CD4-positive, alpha-beta T cell (primary cell): ENCODE data around the gene TSEN2. TPM values are rescaled to one million over a fixed set of nuclear protein-coding genes. Genes with fewer than 3 reads are reported as not detected.

ENCODE experiments used
- ATAC-seq: fragments of 200-7000 bp; cut with Tn5 transposase; one replicate; pipeline ENCODE4 v1.10.0; 2022; ENCODE audit warnings: mild to moderate bottlenecking; ENCODE audit not compliant: poor library complexity
- CTCF ChIA-PET: fragments of 350-600 bp; sonication (Branson Sonifier 250); formaldehyde crosslinking; loops from one replicate; lab custom pipeline; 2021; ENCODE audit warnings: antibody characterized with exemption, inconsistent platforms; lab: Charles Lee
- POLR2A ChIA-PET: fragments of 350-600 bp; sonication (Branson Sonifier 250); formaldehyde crosslinking; loops from one replicate; lab custom pipeline; 2021; ENCODE audit warnings: antibody characterized with exemption, inconsistent platforms; lab: Charles Lee
- DNase-seq, 14 experiments: peaks; one replicate each; pipeline ENCODE4 v3.0.0-alpha.2; 2013 to 2020; ENCODE audit warnings: mixed read lengths in 2 of 14
- H3K27ac ChIP-seq, 2 donors: one replicate each; pipeline versions ENCODE4 v1.5.1 to v1.7.0; 2013; ENCODE audit warnings: low read length in 2 of 2, low read depth in 1 of 2, mild to moderate bottlenecking in 1 of 2
- H3K27me3 ChIP-seq, 2 experiments: 1 replicate in 1 of 2; 2 replicates in 1 of 2; pipeline versions ENCODE4 v1.6.1 to v1.7.0; 2013; ENCODE audit warnings: low read length in 2 of 2, control low read depth in 1 of 2, mild to moderate bottlenecking in 1 of 2, moderate library complexity in 1 of 2; ENCODE audit not compliant: insufficient read depth in 2 of 2, control insufficient read depth in 1 of 2
- H3K36me3 ChIP-seq: one replicate; pipeline ENCODE4 v1.6.1; 2013; ENCODE audit warnings: low read length, control low read depth; ENCODE audit not compliant: insufficient read depth
- H3K4me1 ChIP-seq: one replicate; pipeline ENCODE4 v1.6.1; 2013; ENCODE audit warnings: low read length, control low read depth; ENCODE audit not compliant: insufficient read depth
- H3K4me3 ChIP-seq: one replicate; pipeline ENCODE4 v1.5.1; 2013; ENCODE audit warnings: mild to moderate bottlenecking, low read length, moderate library complexity
- H3K9me3 ChIP-seq, 2 experiments: 1 replicate in 1 of 2; 2 replicates in 1 of 2; pipeline versions ENCODE4 v1.6.1 to v1.7.0; 2013; ENCODE audit warnings: low read length in 2 of 2, mild to moderate bottlenecking in 2 of 2, control low read depth in 1 of 2, moderate library complexity in 1 of 2; ENCODE audit not compliant: control insufficient read depth in 1 of 2, insufficient read depth in 1 of 2
- H3K27ac Mint-ChIP-seq: one replicate; pipeline ENCODE4 v1.8.0; 2020; ENCODE audit warnings: mixed read lengths
- H3K27me3 Mint-ChIP-seq: one replicate; pipeline ENCODE4 v1.8.0; 2021; ENCODE audit warnings: mixed read lengths
- H3K36me3 Mint-ChIP-seq: one replicate; pipeline ENCODE4 v1.8.0; 2021; ENCODE audit warnings: low read depth, mixed read lengths
- H3K4me1 Mint-ChIP-seq: one replicate; pipeline ENCODE4 v1.8.0; 2021; ENCODE audit warnings: low read depth, mixed read lengths
- H3K4me3 Mint-ChIP-seq: one replicate; pipeline ENCODE4 v1.8.0; 2020; ENCODE audit warnings: mild to moderate bottlenecking, mixed read lengths
- H3K9me3 Mint-ChIP-seq: one replicate; pipeline ENCODE4 v1.8.0; 2020; ENCODE audit warnings: mixed read lengths
- intact Hi-C, 2 experiments: fragments of 100-400 bp; cut with DNase I in 1 of 2; cut with micrococcal nuclease in 1 of 2; formaldehyde crosslinking; loops; one replicate each; pipeline versions ENCODE4 v1.15.1 to v1.9.0; 2023 to 2025; cut with DNase I, micrococcal nuclease
- total RNA-seq, 174 experiments: library from RNA in 2 of 174; stranded (reverse) in 2 of 174; gene quantifications; one replicate each; pipeline ENCODE4 v1.2.3 and lab custom pipeline; 2021 to 2026
- TF ChIP-seq, protein P1 (sequence below): fragments of 200-600 bp; IDR thresholded peaks from one replicate; pipeline ENCODE4 v1.8.0; 2022; ENCODE audit warnings: antibody characterized with exemption, mild to moderate bottlenecking

The TSEN2 gene
- total RNA-seq, 2 experiments from 2014 or later: 8.0 to 8.2 TPM

DNA sequence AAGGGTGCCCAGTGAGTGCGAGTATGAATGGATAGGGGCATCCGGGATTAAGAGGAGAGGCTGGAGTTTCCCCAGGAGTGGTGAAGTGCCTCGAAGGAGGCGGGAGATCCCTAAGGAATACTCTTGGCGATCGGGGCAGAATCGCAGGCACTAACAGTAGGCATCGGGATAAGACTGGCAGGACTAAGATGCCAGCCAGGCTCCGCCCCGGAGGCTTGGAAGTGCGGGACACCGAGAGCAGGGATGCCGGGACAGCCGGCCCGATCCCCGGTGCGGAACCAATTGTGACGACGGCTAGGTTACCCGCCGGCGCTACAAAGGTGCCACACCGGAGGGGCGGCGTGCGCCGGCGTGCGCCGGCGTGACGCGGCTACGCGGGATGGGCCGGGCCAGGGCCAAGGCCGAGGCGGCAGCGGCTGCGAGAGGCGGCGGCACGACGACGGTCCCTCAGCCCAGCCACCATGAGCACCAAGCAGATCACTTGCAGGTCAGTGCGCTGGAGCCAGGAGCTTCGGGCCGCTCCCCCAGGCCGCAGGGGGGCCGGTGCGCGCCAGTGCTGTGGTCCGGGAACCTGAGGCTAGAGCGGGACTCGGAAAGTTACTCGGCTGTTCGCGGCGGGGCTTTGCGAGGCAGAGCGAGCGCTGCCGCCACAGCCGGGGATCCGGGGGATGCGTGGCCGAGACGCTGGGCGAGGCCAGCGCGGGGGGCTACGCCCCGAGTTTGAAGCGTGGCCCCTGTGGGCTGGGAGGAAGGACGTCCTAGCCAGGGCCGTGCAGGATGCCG, 72.6 kb downstream of the TSEN2 start, which contains the start of gene MKRN2:
TSS of gene MKRN2 (plus strand) at position 398 of the 783 bp plus-strand sequence. CDS start at position 462, 64 bp downstream.
- CTCF ChIA-PET: no interaction called here
- peaks cover 0 to 10% of the 10 kb centered on the region in 2 experiments for H3K9me3 ChIP-seq
- Mint-ChIP-seq H3K4me1 (peaks cover 69% of the 10 kb centered on the region), H3K4me3 (peak within 1 kb of the TSS; percentile 93), H3K9me3 (no peaks in the 10 kb centered on the region), H3K36me3 (peaks cover 12% of the 10 kb centered on the region), H3K27ac (peak within 1 kb of the TSS; percentile 81), H3K27me3 (peaks cover 38% of the 10 kb centered on the region)
- H3K36me3 ChIP-seq: no peaks in the 10 kb centered on the region
- peak; percentile 93 for ATAC-seq
- H3K4me3 ChIP-seq: peak within 1 kb of the TSS; percentile 85
- DNase-seq: peak; percentile 68 to 93 (median 82)
- POLR2A ChIA-PET: interaction anchor here (1.0 to 3.3 kb wide), 4 partner anchors 10 to 107 kb away, joined by 3 to 19 read pairs (median 4); partner anchors contain the start of genes RAF1 and TSEN2
- intact Hi-C loops: loop anchor here (1.0 to 10.0 kb wide), 7 partner anchors 73 to 1282 kb away; partner anchors contain the start of genes RAF1 (in 2 of the 2), ATG7 (in 1 of the 2) and TSEN2 (in 1 of the 2)
- peak within 1 kb of the TSS; percentile 85 to 91 for H3K27ac ChIP-seq
- H3K4me1 ChIP-seq: peaks cover 44% of the 10 kb centered on the region
- TF ChIP-seq, protein P1, sequence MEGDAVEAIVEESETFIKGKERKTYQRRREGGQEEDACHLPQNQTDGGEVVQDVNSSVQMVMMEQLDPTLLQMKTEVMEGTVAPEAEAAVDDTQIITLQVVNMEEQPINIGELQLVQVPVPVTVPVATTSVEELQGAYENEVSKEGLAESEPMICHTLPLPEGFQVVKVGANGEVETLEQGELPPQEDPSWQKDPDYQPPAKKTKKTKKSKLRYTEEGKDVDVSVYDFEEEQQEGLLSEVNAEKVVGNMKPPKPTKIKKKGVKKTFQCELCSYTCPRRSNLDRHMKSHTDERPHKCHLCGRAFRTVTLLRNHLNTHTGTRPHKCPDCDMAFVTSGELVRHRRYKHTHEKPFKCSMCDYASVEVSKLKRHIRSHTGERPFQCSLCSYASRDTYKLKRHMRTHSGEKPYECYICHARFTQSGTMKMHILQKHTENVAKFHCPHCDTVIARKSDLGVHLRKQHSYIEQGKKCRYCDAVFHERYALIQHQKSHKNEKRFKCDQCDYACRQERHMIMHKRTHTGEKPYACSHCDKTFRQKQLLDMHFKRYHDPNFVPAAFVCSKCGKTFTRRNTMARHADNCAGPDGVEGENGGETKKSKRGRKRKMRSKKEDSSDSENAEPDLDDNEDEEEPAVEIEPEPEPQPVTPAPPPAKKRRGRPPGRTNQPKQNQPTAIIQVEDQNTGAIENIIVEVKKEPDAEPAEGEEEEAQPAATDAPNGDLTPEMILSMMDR: no peak
- H3K27me3 ChIP-seq: peaks cover 17 to 27% of the 10 kb centered on the region in 2 experiments

DNA sequence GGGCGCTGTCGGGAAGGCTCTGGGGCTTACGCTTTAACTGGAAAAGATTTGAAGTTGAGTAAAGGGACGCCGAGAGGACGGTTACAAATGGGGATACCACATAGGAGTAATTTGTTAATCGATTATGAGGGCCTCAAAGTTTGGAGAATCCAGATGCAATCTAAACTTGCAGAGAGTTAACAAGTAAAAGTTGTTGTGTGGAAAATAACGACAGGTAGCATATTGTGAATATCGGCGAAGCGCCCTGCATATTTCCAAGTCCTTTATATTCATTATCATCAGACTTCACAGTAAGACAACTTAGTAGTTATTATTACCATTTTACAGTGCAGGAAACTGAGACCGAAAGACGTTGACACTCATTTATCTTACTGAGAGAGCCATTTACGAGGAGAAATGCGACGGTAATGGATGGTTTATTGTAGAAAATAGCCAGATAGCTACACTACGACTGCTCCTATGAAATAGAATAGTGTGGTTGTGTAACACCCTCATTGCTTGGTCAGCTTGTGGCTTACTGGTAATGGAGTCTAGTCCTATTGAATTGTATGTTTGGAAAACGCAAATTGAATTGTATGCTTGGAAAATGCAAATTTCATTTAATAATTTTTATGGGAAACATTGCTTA, 73.3 kb downstream of the TSEN2 start:
- intact Hi-C loops: loop anchor here (1.0 to 10.0 kb wide), 7 partner anchors 73 to 1283 kb away; partner anchors contain the start of genes RAF1 (in 2 of the 2), ATG7 (in 1 of the 2) and TSEN2 (in 1 of the 2)
- no peaks in the 10 kb centered on the region for H3K36me3 ChIP-seq
- peaks cover 17 to 26% of the 10 kb centered on the region in 2 experiments for H3K27me3 ChIP-seq
- peaks cover 46% of the 10 kb centered on the region for H3K4me1 ChIP-seq
- H3K9me3 ChIP-seq: peaks cover 0 to 10% of the 10 kb centered on the region in 2 experiments
- H3K9me3 Mint-ChIP-seq: no peaks in the 10 kb centered on the region
- peaks cover 12% of the 10 kb centered on the region for H3K36me3 Mint-ChIP-seq
- DNase-seq: no peak
- peaks cover 38% of the 10 kb centered on the region for H3K27me3 Mint-ChIP-seq
- ChIA-PET POLR2A (interaction anchor here (0.9 to 3.3 kb wide), 6 partner anchors 10 to 107 kb away, joined by 3 to 19 read pairs (median 4); partner anchors contain the start of genes RAF1 and TSEN2), CTCF (no interaction called here)
- H3K4me3 Mint-ChIP-seq: peak overlapping the region; percentile 93
- peak overlapping the region; percentile 85 for H3K4me3 ChIP-seq
- peaks cover 76% of the 10 kb centered on the region for H3K4me1 Mint-ChIP-seq
- H3K27ac ChIP-seq: peak overlapping the region; percentile 85 to 91
- peak overlapping the region; percentile 81 for H3K27ac Mint-ChIP-seq
- ATAC-seq: no peak
- TF ChIP-seq, protein P1: no peak

DNA sequence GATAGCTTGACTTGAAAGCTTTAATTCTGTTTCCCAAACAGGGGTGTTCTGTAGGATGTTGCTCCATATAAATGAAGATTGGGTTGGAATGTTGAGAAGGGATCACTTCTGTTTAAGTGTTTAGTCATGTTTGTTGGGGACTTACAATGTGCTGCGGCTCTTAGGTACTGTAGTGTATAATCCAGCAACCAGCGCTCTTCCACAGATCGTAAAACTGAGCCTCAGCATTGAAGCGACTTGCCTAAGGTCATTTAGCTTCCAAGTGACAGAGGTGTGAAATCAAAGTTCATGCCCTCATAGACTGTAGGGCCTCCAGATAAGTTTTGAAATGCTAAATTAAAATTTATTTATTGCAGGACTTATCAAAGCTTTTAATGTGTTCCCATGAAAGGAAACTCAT, 74.4 kb downstream of the TSEN2 start:
- Histone ChIP-seq H3K9me3 (peaks cover 0 to 10% of the 10 kb centered on the region in 2 experiments), H3K4me3 (no peak overlapping the region), H3K36me3 (no peaks in the 10 kb centered on the region), H3K4me1 (peaks cover 45% of the 10 kb centered on the region), H3K27ac (no peak overlapping the region), H3K27me3 (peaks cover 9 to 20% of the 10 kb centered on the region in 2 experiments)
- TF ChIP-seq, protein P1: no peak
- Mint-ChIP-seq H3K4me1 (peaks cover 78% of the 10 kb centered on the region), H3K27ac (peak overlapping the region; percentile 81), H3K36me3 (peaks cover 12% of the 10 kb centered on the region), H3K27me3 (peaks cover 27% of the 10 kb centered on the region), H3K4me3 (peak overlapping the region; percentile 93), H3K9me3 (no peaks in the 10 kb centered on the region)
- POLR2A ChIA-PET: interaction anchor here (0.9 to 3.3 kb wide), 3 partner anchors 20 to 106 kb away, joined by 3 to 19 read pairs (median 3); partner anchors contain the start of gene RAF1
- intact Hi-C loops: loop anchor here (5.0 to 10.0 kb wide), 5 partner anchors 104 to 1284 kb away; partner anchors contain the start of genes ATG7 (in 1 of the 2) and RAF1 (in 1 of the 2)
- DNase-seq (no peak), ATAC-seq (no peak)
- CTCF ChIA-PET: no interaction called here
